IPS-18a (cell line): ENCODE data around the gene SUMO4.

Source experiments
- H3K27ac ChIP-seq: one replicate; pipeline ENCODE4 v1.5.1; 2013; ENCODE audit warnings: low read length
- H3K27me3 ChIP-seq: one replicate; pipeline ENCODE4 v1.6.1; 2013; ENCODE audit warnings: mild to moderate bottlenecking, low read length; ENCODE audit not compliant: control insufficient read depth, insufficient read depth
- H3K36me3 ChIP-seq: one replicate; pipeline ENCODE4 v1.6.1; 2013; ENCODE audit warnings: low read depth, low read length; ENCODE audit not compliant: control insufficient read depth
- H3K4me1 ChIP-seq: one replicate; pipeline ENCODE4 v1.6.1; 2013; ENCODE audit warnings: low read depth, low read length; ENCODE audit not compliant: control insufficient read depth
- H3K4me3 ChIP-seq: one replicate; pipeline ENCODE4 v1.5.1; 2013; ENCODE audit warnings: low read length
- H3K9ac ChIP-seq: one replicate; pipeline ENCODE4 v1.6.1; 2013; ENCODE audit warnings: mild to moderate bottlenecking, low read length, moderate library complexity
- H3K9me3 ChIP-seq: one replicate; pipeline ENCODE4 v1.6.1; 2013; ENCODE audit warnings: low read depth, low read length; ENCODE audit not compliant: control insufficient read depth

The SUMO4 gene

GRCh38 chr6:149368065-149368464 is 32.0 kb upstream of the SUMO4 start:
- Histone ChIP-seq H3K27ac (no peak overlapping the region), H3K9ac (no peak overlapping the region), H3K4me1 (peaks cover 3% of the 10 kb centered on the region), H3K4me3 (no peak overlapping the region), H3K9me3 (no peaks in the 10 kb centered on the region), H3K27me3 (no peaks in the 10 kb centered on the region), H3K36me3 (peaks cover 7% of the 10 kb centered on the region)

- Histone ChIP-seq H3K4me3 (no peak overlapping the region), H3K27ac (no peak overlapping the region), H3K27me3 (no peaks in the 10 kb centered on the region), H3K36me3 (peaks cover 7% of the 10 kb centered on the region), H3K9me3 (no peaks in the 10 kb centered on the region), H3K4me1 (no peaks in the 10 kb centered on the region), H3K9ac (no peak overlapping the region)
These were observed 28.9 kb upstream of the SUMO4 start for GRCh38 chr6:149371154-149371553.

GRCh38 chr6:149372062-149372461 is 28.0 kb upstream of the SUMO4 start:
- no peaks in the 10 kb centered on the region for H3K27me3 ChIP-seq
- no peak overlapping the region for H3K4me3 ChIP-seq
- H3K9me3 ChIP-seq, result no peaks in the 10 kb centered on the region
- no peaks in the 10 kb centered on the region for H3K4me1 ChIP-seq
- peaks cover 7% of the 10 kb centered on the region for H3K36me3 ChIP-seq
- no peak overlapping the region for H3K27ac ChIP-seq
- H3K9ac ChIP-seq, result no peak overlapping the region

GRCh38 chr6:149373511-149373910 is 26.6 kb upstream of the SUMO4 start:
- Histone ChIP-seq H3K27me3 (no peaks in the 10 kb centered on the region), H3K27ac (no peak overlapping the region), H3K9me3 (no peaks in the 10 kb centered on the region), H3K36me3 (peaks cover 15% of the 10 kb centered on the region), H3K4me1 (no peaks in the 10 kb centered on the region), H3K9ac (no peak overlapping the region), H3K4me3 (no peak overlapping the region)

GRCh38 chr6:149379977-149380376 is 20.1 kb upstream of the SUMO4 start:
- Histone ChIP-seq H3K27ac (no peak overlapping the region), H3K36me3 (peaks cover 33% of the 10 kb centered on the region)

GRCh38 chr6:149380523-149380922 is 19.5 kb upstream of the SUMO4 start:
- H3K9ac ChIP-seq, result no peak overlapping the region
- H3K27me3 ChIP-seq, result no peaks in the 10 kb centered on the region
- no peaks in the 10 kb centered on the region for H3K4me1 ChIP-seq
- no peak overlapping the region for H3K4me3 ChIP-seq
- H3K36me3 ChIP-seq, result peaks cover 33% of the 10 kb centered on the region
- H3K27ac ChIP-seq, result no peak overlapping the region
- no peaks in the 10 kb centered on the region for H3K9me3 ChIP-seq

More at GRCh38 chr6:149379977-149380376, 20.1 kb upstream of the SUMO4 start:
- no peaks in the 10 kb centered on the region for H3K9me3 ChIP-seq
- no peak overlapping the region for H3K9ac ChIP-seq
- no peaks in the 10 kb centered on the region for H3K4me1 ChIP-seq
- no peaks in the 10 kb centered on the region for H3K27me3 ChIP-seq
- H3K4me3 ChIP-seq, result no peak overlapping the region

- H3K4me3 ChIP-seq, result no peak overlapping the region
- peaks cover 26% of the 10 kb centered on the region for H3K36me3 ChIP-seq
- H3K27me3 ChIP-seq, result no peaks in the 10 kb centered on the region
- H3K27ac ChIP-seq, result no peak overlapping the region
- no peaks in the 10 kb centered on the region for H3K4me1 ChIP-seq
- H3K9ac ChIP-seq, result no peak overlapping the region
- H3K9me3 ChIP-seq, result no peaks in the 10 kb centered on the region
These were observed 16.7 kb upstream of the SUMO4 start for GRCh38 chr6:149383371-149383770.

- no peaks in the 10 kb centered on the region for H3K9me3 ChIP-seq
- H3K27me3 ChIP-seq, result no peaks in the 10 kb centered on the region
- H3K36me3 ChIP-seq, result peaks cover 16% of the 10 kb centered on the region
- H3K9ac ChIP-seq, result no peak overlapping the region
- H3K4me1 ChIP-seq, result no peaks in the 10 kb centered on the region
- no peak overlapping the region for H3K4me3 ChIP-seq
- no peak overlapping the region for H3K27ac ChIP-seq
These were observed 15.6 kb upstream of the SUMO4 start for GRCh38 chr6:149384464-149384863.

- Histone ChIP-seq H3K4me3 (no peak overlapping the region), H3K27me3 (no peaks in the 10 kb centered on the region), H3K9me3 (no peaks in the 10 kb centered on the region), H3K27ac (no peak overlapping the region), H3K36me3 (peaks cover 8% of the 10 kb centered on the region), H3K4me1 (no peaks in the 10 kb centered on the region), H3K9ac (no peak overlapping the region)
These were observed 13.9 kb upstream of the SUMO4 start for GRCh38 chr6:149385998-149386646.

GRCh38 chr6:149387779-149388512 is 12.1 kb upstream of the SUMO4 start:
- Histone ChIP-seq H3K36me3 (peaks cover 5% of the 10 kb centered on the region), H3K27ac (no peak overlapping the region), H3K4me3 (no peak overlapping the region), H3K9ac (no peak overlapping the region), H3K9me3 (no peaks in the 10 kb centered on the region), H3K27me3 (no peaks in the 10 kb centered on the region), H3K4me1 (no peaks in the 10 kb centered on the region)

GRCh38 chr6:149389509-149390297 is 10.4 kb upstream of the SUMO4 start:
- Histone ChIP-seq H3K4me3 (no peak overlapping the region), H3K9me3 (no peaks in the 10 kb centered on the region), H3K4me1 (no peaks in the 10 kb centered on the region), H3K27me3 (no peaks in the 10 kb centered on the region), H3K27ac (no peak overlapping the region), H3K36me3 (no peaks in the 10 kb centered on the region), H3K9ac (no peak overlapping the region)
